Mesenchymal stem cell (in vitro differentiated cells and primary cell): ENCODE measurements around the gene PCED1A.

ENCODE experiments used
- DNase-seq: peaks from one replicate; pipeline ENCODE4 v3.0.0-alpha.2; 2013
- H2AFZ ChIP-seq: one replicate; pipeline ENCODE4 v1.6.1; 2013; ENCODE audit warnings: low read depth, mild to moderate bottlenecking, control low read depth, inconsistent platforms, low read length, moderate library complexity
- H2AK5ac ChIP-seq: 2 replicates; pipeline ENCODE4 v1.6.1; 2013; ENCODE audit warnings: low read length, moderate library complexity, mild to moderate bottlenecking, inconsistent platforms; ENCODE audit not compliant: severe bottlenecking
- H2BK120ac ChIP-seq: one replicate; pipeline ENCODE4 v1.6.1; 2013; ENCODE audit warnings: low read depth, mild to moderate bottlenecking, inconsistent platforms, low read length, moderate library complexity
- H2BK12ac ChIP-seq, 2 experiments: one replicate each; pipeline ENCODE4 v1.6.1; 2013; ENCODE audit warnings: inconsistent platforms in 2 of 2, low read length in 2 of 2, mild to moderate bottlenecking in 2 of 2, moderate library complexity in 2 of 2, control low read depth in 1 of 2
- H2BK15ac ChIP-seq: one replicate; pipeline ENCODE4 v1.6.1; 2013; ENCODE audit warnings: mild to moderate bottlenecking, low read depth, inconsistent platforms; ENCODE audit not compliant: poor library complexity, severe bottlenecking
- H2BK5ac ChIP-seq: 2 replicates; pipeline ENCODE4 v1.6.1; 2013; ENCODE audit warnings: low read depth, mild to moderate bottlenecking, low read length, control low read depth, inconsistent platforms; ENCODE audit not compliant: poor library complexity, severe bottlenecking
- H3K14ac ChIP-seq, 2 experiments: one replicate each; pipeline ENCODE4 v1.6.1; 2013; ENCODE audit warnings: inconsistent platforms in 2 of 2, low read length in 2 of 2, control low read depth in 1 of 2, mild to moderate bottlenecking in 1 of 2, moderate library complexity in 1 of 2
- H3K18ac ChIP-seq, 2 experiments: one replicate each; pipeline ENCODE4 v1.6.1; 2013; ENCODE audit warnings: inconsistent platforms in 2 of 2, low read length in 2 of 2, control low read depth in 1 of 2, low read depth in 1 of 2, mild to moderate bottlenecking in 1 of 2
- H3K23ac ChIP-seq, 2 experiments: one replicate each; pipeline ENCODE4 v1.6.1; 2013; ENCODE audit warnings: inconsistent platforms in 2 of 2, low read length in 2 of 2, mild to moderate bottlenecking in 2 of 2, moderate library complexity in 2 of 2, control low read depth in 1 of 2
- H3K27ac ChIP-seq: 2 replicates; pipeline ENCODE4 v1.5.1; 2013; ENCODE audit warnings: mild to moderate bottlenecking, moderate library complexity, low read length, control low read depth, inconsistent platforms; ENCODE audit not compliant: poor library complexity, severe bottlenecking
- H3K27me3 ChIP-seq, 2 experiments: 2 replicates each; pipeline versions ENCODE4 v1.6.1 to v1.7.0; 2013; ENCODE audit warnings: low read length in 2 of 2, mild to moderate bottlenecking in 2 of 2, moderate library complexity in 2 of 2, control low read depth in 1 of 2, inconsistent platforms in 1 of 2; ENCODE audit not compliant: control insufficient read depth in 1 of 2, insufficient read depth in 1 of 2
- H3K36me3 ChIP-seq, 2 experiments: 2 replicates each; pipeline versions ENCODE4 v1.6.1 to v1.7.0; 2013; ENCODE audit warnings: low read length in 2 of 2, control low read depth in 1 of 2, inconsistent platforms in 1 of 2, low read depth in 1 of 2, mild to moderate bottlenecking in 1 of 2; ENCODE audit not compliant: insufficient read depth in 2 of 2, control insufficient read depth in 1 of 2
- H3K4ac ChIP-seq, 2 experiments: one replicate each; pipeline ENCODE4 v1.6.1; 2013; ENCODE audit warnings: inconsistent platforms in 2 of 2, low read length in 2 of 2, mild to moderate bottlenecking in 2 of 2, moderate library complexity in 2 of 2, control low read depth in 1 of 2, low read depth in 1 of 2
- H3K4me1 ChIP-seq: 2 replicates; pipeline ENCODE4 v1.6.1; 2013; ENCODE audit warnings: low read depth, low read length, control low read depth; ENCODE audit not compliant: control insufficient read depth, insufficient read depth
- H3K4me2 ChIP-seq: 2 replicates; pipeline ENCODE4 v1.6.1; 2013; ENCODE audit warnings: low read length, mild to moderate bottlenecking, inconsistent platforms; ENCODE audit not compliant: poor library complexity, severe bottlenecking
- H3K4me3 ChIP-seq, 2 experiments: 2 replicates each; pipeline versions ENCODE4 v1.5.1 to v1.7.0; 2013; ENCODE audit warnings: low read length in 2 of 2, mild to moderate bottlenecking in 2 of 2, control low read depth in 1 of 2, low read depth in 1 of 2; ENCODE audit not compliant: insufficient read depth in 1 of 2
- H3K79me1 ChIP-seq: replicated peaks from 2 replicates; pipeline ENCODE4 v1.6.1; 2013; ENCODE audit warnings: mild to moderate bottlenecking, control low read depth, low read length, inconsistent platforms; ENCODE audit not compliant: poor library complexity, severe bottlenecking
- H3K9ac ChIP-seq: 2 replicates; pipeline ENCODE4 v1.7.0; 2013; ENCODE audit warnings: mild to moderate bottlenecking, low read length, moderate library complexity
- H3K9me3 ChIP-seq: 2 replicates; pipeline ENCODE4 v1.7.0; 2013; ENCODE audit warnings: mild to moderate bottlenecking, low read length; ENCODE audit not compliant: control insufficient read depth
- H4K8ac ChIP-seq: one replicate; pipeline ENCODE4 v1.6.1; 2013; ENCODE audit warnings: inconsistent platforms, mild to moderate bottlenecking, low read length, moderate library complexity
- H4K91ac ChIP-seq: one replicate; pipeline ENCODE4 v1.6.1; 2013; ENCODE audit warnings: mild to moderate bottlenecking, low read length, inconsistent platforms
- WGBS: methylation state at CpG from one replicate; pipeline ENCODE4 v1.1.7; 2013; ENCODE audit warnings: mixed read lengths; 5-methylcytosine and 5-hydroxymethylcytosine counted together

Gene PCED1A

DNA sequence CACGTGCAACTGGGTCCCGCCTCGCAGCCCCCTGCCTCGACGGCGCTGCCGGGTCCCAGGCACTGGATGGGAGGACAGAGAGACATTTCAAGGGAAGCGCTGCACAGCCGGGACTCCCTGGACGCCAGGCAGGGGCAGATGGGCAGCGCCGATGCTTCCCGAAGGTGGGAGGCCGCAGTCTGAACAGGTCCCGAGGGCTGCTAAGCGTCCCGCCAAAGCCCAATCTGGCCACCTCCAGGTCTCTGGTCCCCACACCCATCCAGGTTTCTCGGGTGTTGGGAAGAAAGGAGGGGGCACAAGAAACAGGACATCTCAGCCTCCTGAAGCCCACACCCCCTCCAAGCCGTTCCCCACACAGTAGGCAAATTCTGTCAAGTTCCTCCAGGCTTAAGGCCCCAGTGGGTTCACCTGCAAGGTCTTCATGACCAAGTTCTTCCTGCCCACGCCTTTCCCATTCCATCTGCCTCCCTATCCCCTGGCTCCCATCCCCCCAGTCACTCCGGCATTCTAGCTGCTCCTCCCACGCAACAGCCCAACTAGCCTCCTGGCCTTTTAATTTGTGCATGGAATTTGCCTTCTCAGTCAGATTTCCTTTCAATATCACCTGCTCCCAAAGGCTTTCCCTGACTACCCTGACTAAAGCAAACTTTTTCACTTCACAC lies 34.6 kb downstream of the PCED1A start:
- no peak overlapping the region for H2BK120ac ChIP-seq

DNA sequence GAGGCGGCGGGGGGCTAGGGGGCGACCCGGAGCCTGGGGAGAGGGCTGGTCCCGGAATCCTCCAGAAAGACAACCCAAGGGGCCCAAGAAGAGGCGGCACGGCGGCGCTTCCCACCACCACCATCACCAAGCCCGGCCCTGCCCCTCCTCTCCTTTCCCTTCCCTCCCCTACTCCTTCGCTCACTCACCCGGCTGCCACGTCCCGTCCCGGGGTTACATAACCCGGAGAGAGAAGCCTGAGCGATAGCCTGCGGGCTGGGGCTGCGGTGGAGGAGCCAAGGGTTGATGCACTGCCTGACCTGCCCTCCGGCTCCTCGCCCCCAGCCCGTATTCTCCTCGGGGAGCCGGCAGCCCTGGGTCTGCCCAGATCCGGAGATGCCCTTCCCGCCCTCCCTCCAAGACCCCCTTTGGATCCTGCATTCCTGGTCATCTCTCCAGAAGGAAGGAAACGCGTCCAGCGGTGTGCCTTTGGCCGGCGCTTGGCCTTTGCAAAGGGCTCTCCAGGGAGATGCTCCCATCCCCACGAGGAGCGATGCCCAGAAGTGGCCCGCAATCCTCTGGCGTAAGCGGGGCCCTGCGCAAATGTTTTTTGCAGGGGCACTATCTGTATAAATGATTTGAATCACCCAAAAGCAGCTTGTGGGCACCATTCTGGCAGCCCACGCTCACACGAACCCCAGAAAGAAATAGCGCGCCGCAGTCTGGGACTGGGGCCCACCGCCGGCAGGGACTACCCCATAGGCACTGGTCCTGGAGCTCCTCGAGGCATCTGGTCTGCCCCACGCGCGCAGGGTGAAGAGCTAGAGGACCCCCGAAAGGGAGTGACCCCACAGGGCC lies 35.4 kb downstream of the PCED1A start:
- H2BK15ac ChIP-seq = peak overlapping the region; percentile 4
- no peak overlapping the region for H3K4ac ChIP-seq
- no peaks in the 10 kb centered on the region for H3K9me3 ChIP-seq
- H4K91ac ChIP-seq = no peak overlapping the region
- H3K79me1 ChIP-seq = no peaks in the 10 kb centered on the region
- peak overlapping the region in 1 of 2 experiments; percentile 65 for H3K14ac ChIP-seq
- no peak overlapping the region for H2AK5ac ChIP-seq
- H4K8ac ChIP-seq = peak overlapping the region; percentile 14
- H2BK120ac ChIP-seq = no peak overlapping the region
- no peak overlapping the region for H2BK5ac ChIP-seq
- H3K9ac ChIP-seq = peak overlapping the region; percentile 36
- DNase-seq = peak; percentile 22
- peak overlapping the region; percentile 11 for H3K4me2 ChIP-seq
- no peak overlapping the region for H3K27ac ChIP-seq
- H3K18ac ChIP-seq = peak overlapping the region in 1 of 2 experiments; percentile 24
- 13% methylated on average over 48 of the region's 49 CpGs for WGBS
- H3K36me3 ChIP-seq = peaks cover 0 to 5% of the 10 kb centered on the region in 2 experiments
- no peak overlapping the region for H2AFZ ChIP-seq
- peaks cover 19% of the 10 kb centered on the region for H3K4me1 ChIP-seq
- H3K4me3 ChIP-seq = peak overlapping the region in 1 of 2 experiments; percentile 64
- no peak overlapping the region for H3K23ac ChIP-seq
- H2BK12ac ChIP-seq = peak overlapping the region in 1 of 2 experiments; percentile 25
- peaks cover 40 to 66% of the 10 kb centered on the region in 2 experiments for H3K27me3 ChIP-seq

More for the DNA sequence above, 34.6 kb downstream of the PCED1A start:
- no peak for DNase-seq
- H2BK12ac ChIP-seq = peak overlapping the region in 1 of 2 experiments; percentile 25
- no peak overlapping the region for H3K4me2 ChIP-seq
- 18% methylated on average over 18 of the region's 22 CpGs for WGBS
- peaks cover under 1% of the 10 kb centered on the region for H3K9me3 ChIP-seq
- H3K14ac ChIP-seq = no peak overlapping the region
- H3K36me3 ChIP-seq = peaks cover 0 to 5% of the 10 kb centered on the region in 2 experiments
- H2BK15ac ChIP-seq = no peak overlapping the region
- H3K9ac ChIP-seq = no peak overlapping the region
- no peak overlapping the region for H2AFZ ChIP-seq
- no peak overlapping the region for H4K8ac ChIP-seq
- no peaks in the 10 kb centered on the region for H3K79me1 ChIP-seq
- H3K18ac ChIP-seq = peak overlapping the region in 1 of 2 experiments; percentile 24
- H3K27ac ChIP-seq = no peak overlapping the region
- peak overlapping the region in 1 of 2 experiments; percentile 80 for H3K23ac ChIP-seq
- H3K4me3 ChIP-seq = no peak overlapping the region
- peaks cover 40 to 62% of the 10 kb centered on the region in 2 experiments for H3K27me3 ChIP-seq
- no peak overlapping the region for H4K91ac ChIP-seq
- H2AK5ac ChIP-seq = no peak overlapping the region
- peaks cover 14% of the 10 kb centered on the region for H3K4me1 ChIP-seq
- H2BK5ac ChIP-seq = no peak overlapping the region
- H3K4ac ChIP-seq = no peak overlapping the region

- Histone ChIP-seq H4K8ac (no peak overlapping the region), H2AFZ (no peak overlapping the region), H3K79me1 (no peaks in the 10 kb centered on the region), H3K18ac (no peak overlapping the region), H3K23ac (no peak overlapping the region), H2BK15ac (peak overlapping the region; percentile 4), H2BK120ac (no peak overlapping the region), H3K4ac (no peak overlapping the region), H2BK12ac (no peak overlapping the region), H3K27ac (no peak overlapping the region), H2AK5ac (no peak overlapping the region), H3K27me3 (peaks cover 40 to 70% of the 10 kb centered on the region in 2 experiments), H3K4me2 (no peak overlapping the region), H3K4me1 (peaks cover 25% of the 10 kb centered on the region), H3K36me3 (peaks cover 0 to 5% of the 10 kb centered on the region in 2 experiments), H4K91ac (no peak overlapping the region), H2BK5ac (no peak overlapping the region), H3K14ac (no peak overlapping the region), H3K9me3 (no peaks in the 10 kb centered on the region), H3K4me3 (no peak overlapping the region), H3K9ac (no peak overlapping the region)
- no peak for DNase-seq
- WGBS = 50% methylated on average over 13 of the region's 16 CpGs
Measured at GRCh38 chr20:2804041-2804828, 36.2 kb downstream of the PCED1A start.
